SKM-1 treated with dmso at 0.1 percent for 144 hours (cell line): ENCODE measurements around the gene FAM20B.

Source experiments
- DNase-seq: peaks from one replicate; lab custom pipeline; 2025; ENCODE audit not compliant: unreplicated experiment; lab: John Stamatoyannopoulos, UW

FAM20B gene

DNA sequence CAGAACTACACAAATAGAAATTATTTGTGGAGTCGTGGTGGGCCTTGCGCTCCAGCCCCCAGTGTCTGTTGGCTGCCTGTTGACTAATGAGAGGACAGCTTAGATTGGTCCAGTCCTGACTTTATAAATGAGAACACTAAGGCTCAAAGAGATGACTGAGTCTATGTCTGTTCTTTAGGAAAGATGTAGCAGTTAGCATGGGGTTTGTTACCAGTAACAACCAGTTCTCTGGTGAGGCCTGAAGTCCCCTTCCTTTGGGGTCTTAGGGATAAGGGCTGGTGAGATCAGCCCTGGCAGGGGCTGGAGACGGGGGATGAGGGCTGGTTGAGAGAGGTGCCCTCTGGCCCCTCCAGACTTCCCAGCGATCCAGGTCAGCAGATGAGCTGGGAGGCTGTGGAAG lies 65.2 kb downstream of the FAM20B start:
- DNase-seq, result no peak

DNA sequence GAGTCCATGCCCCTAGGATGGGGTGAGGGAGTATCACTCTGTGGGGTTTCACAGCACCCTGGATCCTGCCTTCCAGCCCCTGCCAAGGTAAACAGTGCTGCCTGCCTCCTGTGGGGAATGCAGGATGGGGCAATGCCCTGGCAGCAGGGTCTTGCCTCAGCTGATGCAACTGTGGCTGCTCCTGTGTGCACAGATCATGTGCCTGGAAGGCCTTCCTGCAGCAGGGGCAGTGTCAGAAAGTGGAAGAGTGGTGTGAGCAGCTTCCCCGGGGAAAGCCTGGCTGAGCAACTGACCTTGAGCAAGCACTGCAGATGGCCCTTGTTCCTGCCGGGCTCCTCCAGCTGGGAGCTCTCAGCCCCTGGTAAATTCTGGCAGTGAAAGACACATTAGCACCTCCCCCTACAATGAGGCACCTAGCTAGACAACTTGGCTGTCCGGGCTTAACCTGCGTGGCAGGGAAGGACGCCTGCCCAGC lies 66.0 kb downstream of the FAM20B start:
- DNase-seq, result no peak

DNA sequence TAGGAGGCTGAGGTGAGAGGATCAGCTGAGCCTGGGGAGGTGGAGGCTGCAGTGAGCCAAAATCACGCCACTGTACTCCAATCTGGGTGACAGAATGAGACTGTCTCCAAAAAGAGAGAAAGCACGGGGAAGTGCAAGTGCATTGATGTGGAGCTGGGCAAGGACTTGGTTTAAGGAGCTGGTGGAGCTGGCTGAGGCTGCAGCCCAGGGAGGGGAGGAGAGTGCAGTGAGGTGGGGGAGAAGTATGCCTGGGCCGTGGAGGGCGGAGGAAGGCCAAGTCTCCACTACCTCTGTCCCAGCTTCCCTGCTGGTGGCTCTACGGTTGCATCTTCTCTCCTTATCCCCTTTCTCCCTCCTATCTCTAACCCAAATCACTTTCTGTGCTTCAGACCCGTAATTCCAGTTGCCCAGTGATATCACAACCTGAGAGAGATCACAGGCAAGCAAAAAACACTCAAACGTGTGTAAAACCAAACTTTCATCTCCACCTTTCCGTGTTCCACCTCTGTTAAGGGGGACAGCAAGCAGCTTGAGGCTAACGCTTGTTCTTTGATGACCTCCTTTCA lies 67.3 kb downstream of the FAM20B start:
- DNase-seq, result no peak

DNA sequence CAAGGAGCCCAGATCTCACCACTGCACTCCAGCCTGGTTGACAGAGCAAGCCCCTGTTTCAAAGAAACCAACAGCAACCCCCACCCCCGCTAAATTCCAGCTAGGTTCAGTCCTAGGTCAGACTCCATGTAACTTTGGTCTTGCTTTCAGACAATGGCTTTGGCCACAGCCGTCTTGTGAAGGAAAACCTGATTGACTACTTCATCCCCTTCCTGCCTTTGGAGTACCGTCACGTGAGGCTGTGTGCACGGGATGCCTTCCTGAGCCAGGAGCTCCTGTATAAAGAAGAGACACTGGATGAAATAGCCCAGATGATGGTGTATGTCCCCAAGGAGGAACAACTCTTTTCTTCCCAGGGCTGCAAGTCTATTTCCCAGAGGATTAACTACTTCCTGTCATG lies 69.1 kb downstream of the FAM20B start:
- no peak for DNase-seq

DNA sequence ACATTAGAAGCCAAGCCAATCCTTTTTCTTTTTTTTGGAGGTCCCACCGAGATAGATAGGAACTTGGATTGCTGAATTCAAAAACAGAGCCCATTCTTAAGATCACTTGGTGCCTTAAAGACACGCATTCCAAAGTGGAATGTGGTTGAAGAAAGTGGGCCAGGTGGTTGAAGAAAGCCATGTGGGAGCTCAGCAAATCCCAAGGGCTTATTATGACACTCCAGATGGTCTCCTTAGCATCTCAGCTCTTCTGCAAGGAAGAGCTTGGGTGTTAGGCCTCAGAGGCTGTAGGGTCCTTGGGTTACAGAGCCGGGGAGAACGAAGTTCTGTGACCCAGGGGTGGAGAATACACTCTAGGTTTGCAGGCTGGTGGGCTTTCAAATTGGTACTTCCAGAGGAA lies 69.7 kb downstream of the FAM20B start:
- no peak for DNase-seq

DNA sequence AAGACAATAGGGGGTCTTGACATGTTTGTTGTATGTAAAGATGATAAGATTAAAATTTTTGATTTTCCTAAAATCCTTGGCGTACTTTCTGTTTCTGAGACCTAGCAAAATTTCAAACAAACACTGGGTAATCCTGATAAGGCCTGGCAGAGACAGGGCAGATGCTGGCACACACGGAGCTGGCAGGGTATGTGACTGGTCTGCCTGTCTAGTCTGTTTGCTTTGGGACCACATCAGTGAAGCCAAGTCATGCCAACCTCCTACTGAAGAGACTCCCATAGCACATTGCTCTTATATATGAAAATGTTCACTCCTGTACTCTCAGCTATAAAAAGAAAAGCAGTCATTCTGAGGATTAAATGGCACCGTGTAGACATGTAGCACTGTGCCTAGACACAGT lies 70.2 kb downstream of the FAM20B start:
- no peak for DNase-seq

DNA sequence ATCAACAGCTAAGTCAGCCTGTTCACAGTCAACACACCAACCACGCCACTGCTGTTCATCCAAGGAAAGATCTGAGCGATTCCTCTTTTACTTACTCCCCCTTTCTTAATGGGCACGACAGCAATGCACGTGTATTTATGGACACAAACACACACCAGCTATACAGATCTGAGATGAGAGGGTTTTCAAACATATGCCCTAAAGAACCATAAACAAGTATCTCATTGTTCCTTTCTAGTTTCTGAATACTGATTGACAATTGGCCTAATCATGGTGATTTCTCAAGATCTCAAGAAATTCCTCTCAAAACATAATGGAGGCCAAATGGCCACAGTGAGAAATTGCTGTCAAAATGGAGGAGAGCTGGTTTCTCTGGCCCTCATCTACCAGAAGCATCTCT lies 74.2 kb downstream of the FAM20B start:
- DNase-seq, result no peak

DNA sequence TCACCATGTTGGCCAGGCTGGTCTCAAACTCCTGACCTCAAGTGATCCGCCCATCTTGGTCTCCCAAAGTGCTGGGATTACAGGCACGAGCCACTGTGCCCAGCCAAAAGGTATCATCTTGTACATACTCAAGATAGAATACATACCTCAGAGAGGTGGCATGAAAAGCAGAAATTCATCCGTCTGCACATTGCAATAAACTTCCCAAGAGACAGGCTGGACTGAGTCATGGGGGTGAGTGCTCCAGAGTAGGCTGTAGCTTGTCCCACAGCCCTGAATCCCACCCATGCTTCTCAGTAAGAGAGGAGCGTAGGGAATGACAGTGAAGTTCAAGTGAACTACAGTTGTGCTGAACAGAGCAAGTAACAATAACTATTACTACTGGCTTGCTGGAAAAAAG lies 75.9 kb downstream of the FAM20B start:
- DNase-seq, result no peak

DNA sequence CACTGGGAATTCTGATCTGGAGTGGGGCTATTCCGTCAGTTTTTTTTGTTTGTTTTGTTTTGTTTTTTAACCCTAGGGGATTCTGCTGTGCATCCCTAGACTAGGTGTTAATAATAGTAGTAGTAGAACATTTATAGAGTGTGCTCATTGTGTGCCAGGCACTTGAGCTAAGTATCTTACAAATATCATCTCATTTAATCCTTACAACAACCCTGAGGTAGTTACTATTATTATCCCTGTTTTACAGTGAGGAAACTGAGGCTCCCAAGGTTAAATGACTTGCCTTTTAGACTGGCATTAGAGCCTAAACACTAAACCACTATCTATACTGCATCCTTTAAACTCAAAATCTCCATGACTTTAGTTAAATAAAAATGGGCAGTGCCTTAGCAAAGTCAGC lies 78.3 kb downstream of the FAM20B start:
- no peak for DNase-seq

DNA sequence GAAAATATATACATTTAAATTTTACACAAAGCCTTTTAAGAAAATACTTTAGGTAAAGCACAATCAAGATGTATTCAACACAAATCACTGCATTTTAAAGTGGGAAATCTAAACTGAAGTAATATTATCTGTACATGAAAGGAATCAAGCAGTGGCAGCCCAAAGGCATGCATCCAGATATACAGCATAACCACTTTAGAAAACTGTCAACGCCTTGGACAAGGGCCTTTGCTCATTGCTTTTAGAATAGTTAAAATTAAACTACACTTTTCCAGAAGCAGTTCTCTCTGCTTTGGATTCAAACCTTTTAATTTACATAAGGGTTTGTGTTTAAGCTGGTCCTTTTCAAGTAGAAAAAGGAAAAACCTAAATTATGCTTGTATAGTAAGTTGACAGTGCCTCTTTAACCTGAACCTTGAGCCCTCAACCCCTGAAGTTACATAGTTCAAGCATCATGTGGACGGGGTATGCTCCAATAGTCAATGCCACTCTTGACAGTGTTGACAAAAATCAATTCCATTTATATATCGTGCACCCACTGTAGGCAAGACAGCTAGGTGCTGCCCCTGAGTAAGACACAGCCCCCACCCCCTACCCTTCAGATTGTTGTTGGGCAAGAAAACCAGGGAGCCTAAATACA lies 79.0 kb downstream of the FAM20B start:
- no peak for DNase-seq

DNA sequence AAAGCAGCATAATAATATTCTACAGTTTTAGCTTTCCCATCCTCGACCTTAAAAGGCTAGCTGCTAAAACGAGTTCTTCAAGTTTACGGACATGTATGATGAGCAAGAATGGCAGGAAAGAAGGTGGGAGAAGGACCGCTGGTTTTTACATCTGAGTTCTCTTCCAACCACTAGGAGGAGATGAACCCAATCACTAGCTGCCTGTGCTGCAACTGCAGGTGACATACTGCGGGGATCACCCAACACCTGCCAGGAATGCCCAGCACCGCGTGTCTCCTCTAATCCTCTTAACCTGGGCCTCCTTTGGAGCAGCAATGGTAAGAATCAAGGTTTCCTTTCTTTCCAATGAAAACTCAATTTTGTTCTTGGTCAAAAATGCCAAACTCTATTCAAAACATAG lies 79.7 kb downstream of the FAM20B start:
- no peak for DNase-seq

DNA sequence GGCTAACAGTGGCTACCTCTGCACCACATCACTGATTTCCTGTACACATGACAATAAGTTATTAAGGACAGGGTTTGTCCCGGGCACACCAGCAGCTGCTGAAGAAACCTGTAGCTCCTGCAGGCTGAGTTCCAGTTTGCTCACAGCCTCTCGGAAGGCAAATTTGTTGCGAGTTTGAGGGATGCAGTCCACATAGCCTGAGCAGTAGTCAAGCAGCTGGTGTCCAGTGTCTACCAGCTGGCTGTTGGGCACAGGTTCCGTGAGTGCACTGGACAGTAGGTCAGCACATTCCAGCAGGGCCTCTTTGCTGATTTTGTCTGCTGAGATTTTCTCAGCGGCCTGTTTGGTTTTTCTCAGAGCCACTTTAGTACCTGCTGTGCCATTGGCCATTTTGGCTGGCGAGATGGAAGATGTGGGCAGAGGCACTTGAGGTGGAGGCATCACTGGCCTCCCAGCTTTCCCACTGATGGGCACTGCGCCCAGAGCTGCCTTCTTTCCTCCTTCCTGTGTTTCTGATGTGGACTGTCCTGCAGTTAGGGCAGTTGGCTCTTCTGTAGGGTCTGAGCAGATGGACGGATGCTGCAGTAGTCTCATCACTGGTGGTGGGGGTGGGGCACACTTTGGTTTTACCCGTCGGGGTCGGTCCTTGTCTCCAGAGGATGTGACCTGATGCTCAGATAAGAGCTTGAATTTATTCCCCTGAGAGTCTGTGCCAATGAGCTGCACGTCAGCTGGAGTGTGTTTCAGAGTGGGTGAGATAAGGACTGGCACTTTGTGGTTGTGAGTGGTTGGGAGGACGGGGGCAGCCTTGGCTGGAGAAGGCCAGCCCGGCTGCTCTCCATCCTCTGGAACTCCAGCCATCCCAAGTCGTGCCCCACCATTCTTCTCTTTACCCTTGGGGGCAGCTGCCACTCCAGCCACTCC lies 82.3 kb downstream of the FAM20B start:
- no peak for DNase-seq

DNA sequence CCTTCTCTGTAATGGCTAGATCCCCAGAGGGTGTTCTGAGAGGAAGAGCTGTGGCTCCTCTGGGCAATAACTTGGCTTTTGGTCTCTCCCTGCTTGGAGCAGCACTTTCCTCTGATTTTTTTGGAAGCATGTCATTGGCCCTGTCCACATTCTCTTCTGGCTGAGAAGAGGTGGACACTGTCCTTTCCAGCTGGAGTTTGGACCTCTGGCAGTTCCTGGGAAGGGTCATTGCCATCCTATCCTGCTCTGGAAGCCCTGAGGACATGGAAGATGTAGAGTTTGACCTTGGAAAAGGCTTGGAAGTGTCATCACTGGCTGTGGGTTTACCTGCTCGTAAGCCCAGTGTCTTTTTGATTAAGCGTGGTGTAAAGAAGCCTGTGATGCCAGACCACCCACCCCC lies 83.0 kb downstream of the FAM20B start:
- no peak for DNase-seq

DNA sequence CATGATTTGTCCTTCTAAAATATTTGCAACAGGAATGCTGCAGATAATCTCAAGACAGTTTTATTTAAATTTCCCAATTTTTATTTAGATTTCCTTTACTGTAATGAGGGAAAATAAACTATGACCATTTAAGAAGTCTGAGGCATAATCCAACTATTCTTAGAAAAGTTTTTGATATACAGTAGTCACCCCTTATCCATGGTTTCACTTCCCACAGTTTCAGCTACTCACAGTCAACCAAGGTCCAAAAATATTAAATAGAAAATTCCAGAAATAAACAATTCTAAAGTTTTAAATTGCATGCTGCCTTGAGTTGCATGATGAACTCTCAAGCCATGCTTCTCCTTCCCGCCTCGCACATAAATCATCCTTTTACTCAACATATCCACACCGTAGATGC lies 89.5 kb downstream of the FAM20B start:
- DNase-seq, result no peak

DNA sequence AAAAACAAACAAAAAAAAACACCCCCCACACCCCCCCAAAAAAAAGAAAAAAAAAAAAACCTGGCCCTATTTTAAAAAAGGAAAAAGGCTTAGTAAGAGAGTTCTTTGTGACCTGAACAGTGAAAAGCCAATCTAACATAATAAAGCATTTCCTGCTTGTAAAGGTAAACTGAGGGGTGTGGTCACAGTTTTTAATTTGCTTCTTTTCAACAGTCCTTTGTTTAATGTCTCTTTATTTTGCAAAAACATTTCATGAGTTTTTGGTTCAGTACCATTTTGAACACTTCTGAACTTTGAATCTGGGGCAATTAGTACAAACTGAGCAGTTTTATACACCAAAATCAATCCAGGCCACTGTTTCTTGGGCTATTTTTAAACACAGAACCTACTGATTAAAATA lies 93.8 kb downstream of the FAM20B start:
- DNase-seq, result no peak

DNA sequence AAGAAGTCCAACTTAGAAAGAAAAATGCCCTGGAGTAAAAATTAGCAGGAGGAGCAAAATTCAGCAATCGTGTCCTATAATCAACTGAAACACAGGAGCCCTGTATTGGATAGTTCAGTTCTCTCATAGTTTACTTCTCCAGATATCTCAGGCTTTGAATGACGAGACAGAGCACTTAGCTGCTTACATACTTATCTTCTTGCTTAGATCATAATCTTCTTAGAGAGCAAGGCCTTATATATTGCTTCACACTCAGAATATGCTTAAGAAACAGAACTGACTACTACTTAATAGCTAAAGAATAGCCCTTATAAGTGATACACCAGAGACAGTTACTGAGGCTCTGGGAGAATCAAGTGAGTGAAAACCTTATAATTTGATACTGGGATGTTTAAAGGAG lies 95.0 kb downstream of the FAM20B start:
- DNase-seq, result no peak

DNA sequence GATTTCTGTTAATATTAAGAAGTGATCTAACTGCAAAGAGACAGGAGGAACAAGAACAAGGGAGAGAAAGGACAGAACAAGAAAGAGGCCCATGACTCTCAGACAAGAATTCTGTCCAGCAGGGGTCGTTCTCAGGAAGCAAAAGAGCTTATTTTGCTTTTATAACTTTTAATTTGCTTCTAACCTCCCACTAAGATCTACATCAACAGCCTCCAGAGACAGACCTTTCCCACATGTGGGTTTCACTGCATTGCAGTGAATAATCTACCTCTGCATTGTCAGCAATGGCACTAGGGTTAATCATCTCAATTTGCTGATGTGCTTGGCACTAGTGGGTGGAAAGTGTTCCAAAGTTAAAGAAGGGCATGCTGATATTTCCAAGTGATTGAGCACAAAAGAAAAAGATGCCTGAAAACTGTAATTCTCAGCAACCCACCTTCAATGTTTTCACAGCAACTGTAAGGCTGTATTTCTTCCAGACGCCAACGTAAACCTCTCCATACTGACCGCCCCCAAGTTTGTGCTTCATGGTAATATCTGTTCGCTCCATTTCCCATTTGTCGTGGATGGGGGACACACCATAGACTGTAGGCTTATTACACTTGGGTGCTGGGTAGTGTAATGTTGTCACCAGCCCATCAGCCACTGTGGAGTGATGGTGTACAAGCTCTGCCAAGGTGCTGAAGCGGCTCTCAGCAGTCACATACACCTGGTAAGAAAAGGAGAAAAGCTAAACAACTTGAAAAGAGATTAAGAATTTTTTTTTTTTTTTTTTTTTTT lies 95.7 kb downstream of the FAM20B start:
- peak; percentile 24 for DNase-seq

DNA sequence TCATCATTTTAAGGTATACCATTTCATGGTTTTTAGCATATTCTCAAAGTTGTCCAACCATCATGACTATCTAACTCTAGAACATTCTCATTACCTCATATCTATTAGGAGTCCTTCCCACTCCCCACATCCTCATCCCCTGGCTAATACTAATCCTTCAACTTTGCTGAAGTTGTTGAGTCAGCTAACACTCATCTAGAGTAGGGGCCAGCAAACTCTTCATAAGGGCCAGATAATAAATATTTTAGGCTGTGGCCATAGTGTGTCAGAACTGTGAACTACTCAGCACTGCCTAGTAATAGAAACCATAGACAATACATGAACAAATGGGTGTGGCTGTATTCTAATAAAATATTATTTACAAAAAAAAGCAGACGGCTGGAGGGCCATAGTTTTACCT lies 99.2 kb downstream of the FAM20B start:
- DNase-seq, result no peak
